Ishikawa (cell line): ENCODE results near the gene PRICKLE2.

ENCODE experiments used
- CEBPB ChIP-seq: IDR thresholded peaks from 2 replicates; pipeline ENCODE4 v1.6.1; 2012
- CREB1 ChIP-seq: IDR thresholded peaks from 2 replicates; pipeline ENCODE4 v1.6.1; 2012; ENCODE audit warnings: low read depth
- EGR1 ChIP-seq: IDR thresholded peaks from 2 replicates; pipeline ENCODE4 v1.6.1; 2012
- EP300 ChIP-seq: IDR thresholded peaks from 2 replicates; pipeline ENCODE4 v1.6.1; 2012; ENCODE audit warnings: borderline replicate concordance
- FOXM1 ChIP-seq: IDR thresholded peaks from 2 replicates; pipeline ENCODE4 v1.6.1; 2012; ENCODE audit warnings: low read depth, borderline replicate concordance
- NFIC ChIP-seq: IDR thresholded peaks from 2 replicates; pipeline ENCODE4 v1.6.1; 2012
- RAD21 ChIP-seq: IDR thresholded peaks from 2 replicates; pipeline ENCODE4 v1.6.1; 2012; ENCODE audit warnings: low read depth
- TAF1 ChIP-seq: IDR thresholded peaks from 2 replicates; pipeline ENCODE4 v1.6.1; 2012; ENCODE audit warnings: low read depth, mild to moderate bottlenecking
- TCF12 ChIP-seq: IDR thresholded peaks from 2 replicates; pipeline ENCODE4 v1.6.1; 2012; ENCODE audit warnings: low read depth
- TEAD4 ChIP-seq: IDR thresholded peaks from 2 replicates; pipeline ENCODE4 v1.6.1; 2012
- YY1 ChIP-seq: IDR thresholded peaks from 2 replicates; pipeline ENCODE4 v1.6.1; 2012; ENCODE audit warnings: low read depth
- ZBTB7A ChIP-seq: IDR thresholded peaks from 2 replicates; pipeline ENCODE4 v1.6.1; 2012; ENCODE audit warnings: low read depth
- TF ChIP-seq, protein P1 (sequence below): IDR thresholded peaks from 2 replicates; pipeline ENCODE4 v1.6.1; 2012
- TF ChIP-seq, protein P2 (sequence below): IDR thresholded peaks from 2 replicates; pipeline ENCODE4 v1.6.1; 2012
- TF ChIP-seq, protein P3 (sequence below): IDR thresholded peaks from 2 replicates; pipeline ENCODE4 v1.6.1; 2012; ENCODE audit warnings: low read depth, mild to moderate bottlenecking

Gene PRICKLE2

DNA sequence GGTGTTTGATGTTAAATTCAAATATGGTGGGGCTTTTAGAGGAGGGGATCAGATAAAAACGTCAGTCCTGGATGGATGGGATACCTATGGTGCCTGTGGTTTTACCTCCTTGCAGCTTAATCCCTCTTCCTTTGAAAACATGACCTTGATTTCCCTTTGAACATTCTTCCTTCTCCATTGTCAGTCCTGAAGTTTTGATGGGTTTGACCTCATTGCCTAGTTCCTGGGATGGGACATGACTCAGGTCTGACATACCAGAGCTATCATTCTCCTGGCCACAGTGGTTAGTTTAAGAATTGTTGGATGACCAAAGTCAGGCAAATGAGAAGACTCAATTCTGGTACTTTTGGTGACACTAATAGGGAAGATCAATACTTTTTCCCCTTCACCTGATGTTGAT, 87.2 kb downstream of the PRICKLE2 start:
- TF ChIP-seq, protein P1, sequence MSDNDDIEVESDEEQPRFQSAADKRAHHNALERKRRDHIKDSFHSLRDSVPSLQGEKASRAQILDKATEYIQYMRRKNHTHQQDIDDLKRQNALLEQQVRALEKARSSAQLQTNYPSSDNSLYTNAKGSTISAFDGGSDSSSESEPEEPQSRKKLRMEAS: no peak
- no peak for TF ChIP-seq TEAD4
- no peak for TF ChIP-seq CREB1
- TF ChIP-seq FOXM1: no peak
- TF ChIP-seq CEBPB: no peak
- TF ChIP-seq EP300: no peak
- TF ChIP-seq NFIC: no peak
- TF ChIP-seq TCF12: no peak

DNA sequence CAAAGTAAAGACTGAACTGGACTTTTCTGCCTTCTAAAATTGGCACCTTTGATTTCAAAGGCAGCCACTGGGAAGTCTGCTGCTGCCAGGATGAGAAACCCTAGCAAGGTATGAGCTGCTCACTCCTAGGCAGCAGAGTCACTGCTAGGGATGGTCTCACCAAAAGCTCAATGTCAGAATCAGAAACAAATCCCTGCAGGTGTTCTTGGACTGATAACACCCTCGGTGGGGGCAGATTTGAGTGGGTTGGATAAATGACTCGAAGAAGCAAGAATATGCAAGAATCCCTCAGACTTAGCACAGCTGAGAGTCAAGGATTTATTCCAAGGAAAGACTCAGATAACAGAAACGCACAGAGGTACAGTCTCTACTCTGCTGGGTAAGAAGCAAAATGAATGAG, 90.4 kb downstream of the PRICKLE2 start:
- TF ChIP-seq RAD21 (no peak), FOXM1 (no peak), CREB1 (no peak), NFIC (no peak), TCF12 (no peak), YY1 (no peak), EGR1 (no peak), ZBTB7A (no peak), TAF1 (no peak), EP300 (no peak), CEBPB (no peak), TEAD4 (no peak)
- TF ChIP-seq, protein P2, sequence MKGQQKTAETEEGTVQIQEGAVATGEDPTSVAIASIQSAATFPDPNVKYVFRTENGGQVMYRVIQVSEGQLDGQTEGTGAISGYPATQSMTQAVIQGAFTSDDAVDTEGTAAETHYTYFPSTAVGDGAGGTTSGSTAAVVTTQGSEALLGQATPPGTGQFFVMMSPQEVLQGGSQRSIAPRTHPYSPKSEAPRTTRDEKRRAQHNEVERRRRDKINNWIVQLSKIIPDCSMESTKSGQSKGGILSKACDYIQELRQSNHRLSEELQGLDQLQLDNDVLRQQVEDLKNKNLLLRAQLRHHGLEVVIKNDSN: no peak
- TF ChIP-seq, protein P1: no peak
- TF ChIP-seq, protein P3, sequence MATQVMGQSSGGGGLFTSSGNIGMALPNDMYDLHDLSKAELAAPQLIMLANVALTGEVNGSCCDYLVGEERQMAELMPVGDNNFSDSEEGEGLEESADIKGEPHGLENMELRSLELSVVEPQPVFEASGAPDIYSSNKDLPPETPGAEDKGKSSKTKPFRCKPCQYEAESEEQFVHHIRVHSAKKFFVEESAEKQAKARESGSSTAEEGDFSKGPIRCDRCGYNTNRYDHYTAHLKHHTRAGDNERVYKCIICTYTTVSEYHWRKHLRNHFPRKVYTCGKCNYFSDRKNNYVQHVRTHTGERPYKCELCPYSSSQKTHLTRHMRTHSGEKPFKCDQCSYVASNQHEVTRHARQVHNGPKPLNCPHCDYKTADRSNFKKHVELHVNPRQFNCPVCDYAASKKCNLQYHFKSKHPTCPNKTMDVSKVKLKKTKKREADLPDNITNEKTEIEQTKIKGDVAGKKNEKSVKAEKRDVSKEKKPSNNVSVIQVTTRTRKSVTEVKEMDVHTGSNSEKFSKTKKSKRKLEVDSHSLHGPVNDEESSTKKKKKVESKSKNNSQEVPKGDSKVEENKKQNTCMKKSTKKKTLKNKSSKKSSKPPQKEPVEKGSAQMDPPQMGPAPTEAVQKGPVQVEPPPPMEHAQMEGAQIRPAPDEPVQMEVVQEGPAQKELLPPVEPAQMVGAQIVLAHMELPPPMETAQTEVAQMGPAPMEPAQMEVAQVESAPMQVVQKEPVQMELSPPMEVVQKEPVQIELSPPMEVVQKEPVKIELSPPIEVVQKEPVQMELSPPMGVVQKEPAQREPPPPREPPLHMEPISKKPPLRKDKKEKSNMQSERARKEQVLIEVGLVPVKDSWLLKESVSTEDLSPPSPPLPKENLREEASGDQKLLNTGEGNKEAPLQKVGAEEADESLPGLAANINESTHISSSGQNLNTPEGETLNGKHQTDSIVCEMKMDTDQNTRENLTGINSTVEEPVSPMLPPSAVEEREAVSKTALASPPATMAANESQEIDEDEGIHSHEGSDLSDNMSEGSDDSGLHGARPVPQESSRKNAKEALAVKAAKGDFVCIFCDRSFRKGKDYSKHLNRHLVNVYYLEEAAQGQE: no peak

DNA sequence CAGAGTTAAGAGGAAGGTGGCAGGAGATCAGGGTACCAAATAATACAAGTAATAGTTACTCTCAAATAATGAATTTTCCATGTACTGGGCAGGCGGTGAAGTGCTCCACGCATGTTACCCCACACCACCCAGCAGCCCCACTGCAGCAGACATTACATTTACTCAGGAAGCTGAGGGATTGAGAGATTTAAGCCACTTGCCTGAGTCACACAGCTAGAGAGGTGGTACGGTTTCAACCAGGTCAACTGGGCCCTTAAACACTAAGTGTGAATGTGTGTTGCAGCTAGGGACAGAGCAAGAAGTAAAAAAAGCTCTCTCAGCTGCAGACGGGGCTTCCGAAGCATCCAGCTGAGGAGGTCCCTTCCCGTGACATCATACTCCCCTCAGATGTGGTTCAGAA, 91.3 kb downstream of the PRICKLE2 start:
- TF ChIP-seq, protein P2: no peak
- TF ChIP-seq NFIC: no peak
- TF ChIP-seq RAD21: no peak
- no peak for TF ChIP-seq CREB1
- TF ChIP-seq ZBTB7A: no peak
- no peak for TF ChIP-seq TAF1
- no peak for TF ChIP-seq YY1
- TF ChIP-seq, protein P3: no peak
- no peak for TF ChIP-seq TEAD4
- TF ChIP-seq, protein P1: no peak
- TF ChIP-seq TCF12: no peak
- no peak for TF ChIP-seq FOXM1
- TF ChIP-seq CEBPB: no peak
- no peak for TF ChIP-seq EP300
- TF ChIP-seq EGR1: no peak

DNA sequence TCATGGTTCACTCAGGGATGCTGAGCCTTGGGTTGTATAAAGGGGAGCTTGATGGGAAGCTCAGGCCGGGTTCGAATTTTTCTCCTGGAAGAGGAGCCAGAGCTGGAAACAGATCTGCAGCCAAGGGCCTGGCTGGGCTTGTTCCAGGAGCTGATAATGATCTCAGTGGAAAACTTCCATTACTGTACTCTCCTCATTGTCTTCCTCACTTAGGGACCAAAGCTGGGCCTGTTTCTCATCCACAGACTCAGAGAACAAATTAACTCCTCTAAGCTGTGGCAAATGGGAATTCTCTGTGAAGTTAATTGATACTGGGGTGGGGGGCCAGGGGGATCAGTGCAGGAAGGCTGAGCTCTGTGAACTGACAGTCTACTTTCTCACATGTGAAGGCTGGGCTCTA, 92.0 kb downstream of the PRICKLE2 start:
- TF ChIP-seq TAF1: no peak
- no peak for TF ChIP-seq TCF12
- TF ChIP-seq, protein P1: no peak
- TF ChIP-seq YY1: no peak
- TF ChIP-seq NFIC: no peak
- TF ChIP-seq TEAD4: no peak
- TF ChIP-seq ZBTB7A: no peak
- TF ChIP-seq EP300: no peak
- TF ChIP-seq, protein P2: no peak
- TF ChIP-seq CREB1: no peak
- no peak for TF ChIP-seq EGR1
